CD4-positive, alpha-beta T cell treated with Interleukin-4 for 1 hour (primary cell): ENCODE results near the gene FRRS1.

Source experiments
- DNase-seq, 2 donors: peaks; one replicate each; pipeline ENCODE4 v3.0.0-alpha.2; 2020 to 2022

FRRS1 gene

GRCh38 chr1:99727575-99728185, 38.8 kb downstream of the FRRS1 start:
- DNase-seq: no peak

GRCh38 chr1:99726818-99727217, 39.6 kb downstream of the FRRS1 start:
- DNase-seq: no peak

GRCh38 chr1:99726407-99726806, 40.0 kb downstream of the FRRS1 start:
- no peak for DNase-seq

GRCh38 chr1:99725996-99726395, 40.4 kb downstream of the FRRS1 start:
- DNase-seq: no peak

DNA sequence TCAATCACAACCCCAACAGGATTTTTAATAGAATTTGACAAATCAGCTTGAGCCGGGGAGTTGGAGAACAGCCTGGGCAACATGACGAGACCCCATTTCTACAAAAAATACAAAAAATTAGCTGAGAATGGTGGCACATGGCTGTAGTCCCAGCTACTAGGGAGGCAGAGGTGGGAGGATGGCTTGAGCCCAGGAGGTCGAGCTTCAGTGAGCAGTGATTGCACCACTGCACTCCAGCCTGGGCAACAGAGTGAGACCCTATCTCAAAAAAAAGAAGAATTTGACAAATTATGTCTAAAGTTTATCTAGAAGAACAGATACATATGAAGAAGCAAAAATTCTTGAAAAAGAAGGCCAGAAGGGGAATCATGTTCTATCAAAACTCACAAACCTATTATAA, 43.2 kb downstream of the FRRS1 start:
- no peak for DNase-seq

DNA sequence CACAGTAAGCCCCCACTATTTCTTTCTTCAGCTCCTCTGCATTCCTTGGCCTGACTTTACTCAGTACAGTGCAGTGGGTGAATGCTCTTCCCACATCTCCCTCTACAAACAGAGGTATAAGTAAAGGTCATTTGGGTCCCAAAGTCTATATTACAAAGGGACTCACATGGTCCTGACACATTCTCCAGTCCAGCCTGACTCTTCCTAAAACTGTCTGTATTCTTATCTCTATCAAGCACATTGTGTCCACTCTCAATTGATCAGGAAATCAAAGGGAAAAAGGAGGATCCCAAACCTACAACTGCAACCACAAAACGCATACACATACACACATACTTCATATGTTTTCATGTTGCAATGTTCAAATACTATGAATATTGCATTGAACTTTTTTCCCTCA, 49.4 kb downstream of the FRRS1 start:
- no peak for DNase-seq

GRCh38 chr1:99713006-99713405, 53.4 kb downstream of the FRRS1 start:
- no peak for DNase-seq

DNA sequence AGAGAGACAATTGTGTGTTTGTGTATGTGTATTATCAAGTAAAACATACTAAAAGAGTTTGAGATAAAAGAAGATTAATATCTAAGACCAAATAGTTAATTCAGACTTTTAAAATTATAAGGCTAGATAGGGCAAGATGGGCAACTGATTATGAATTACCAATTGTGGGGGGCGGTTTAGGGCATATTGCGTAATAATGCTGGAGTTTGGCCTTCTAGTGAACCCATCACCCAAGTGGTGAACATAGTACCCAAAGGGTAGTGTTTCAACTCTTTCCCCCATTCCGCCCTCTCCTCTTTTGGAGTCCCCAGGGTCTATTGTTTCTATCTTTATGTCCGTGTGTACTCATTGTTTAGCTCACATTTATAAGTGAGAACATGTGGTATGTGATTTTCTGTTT, 55.4 kb downstream of the FRRS1 start:
- no peak for DNase-seq

- peak; percentile 38 to 56 for DNase-seq
These were observed 58.8 kb downstream of the FRRS1 start for GRCh38 chr1:99707535-99708142.

DNA sequence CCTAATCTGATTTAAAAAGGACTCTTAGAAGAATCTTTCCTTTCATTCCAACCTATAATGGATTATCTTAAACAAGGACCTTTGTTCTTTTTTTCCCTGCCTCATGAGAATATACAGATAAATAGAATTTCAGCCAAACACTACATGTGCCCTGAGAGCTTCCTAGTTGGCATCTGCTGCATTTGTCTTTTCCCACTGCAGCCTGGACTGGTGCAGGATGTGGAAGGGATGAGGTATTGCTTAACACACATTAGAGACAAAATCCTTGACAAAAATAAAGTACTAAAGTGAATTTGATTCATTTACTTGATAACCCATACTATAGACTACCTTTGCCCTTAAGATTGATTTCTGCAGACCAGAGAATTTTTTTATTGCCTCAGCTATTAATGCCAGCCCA, 61.0 kb downstream of the FRRS1 start:
- no peak for DNase-seq

GRCh38 chr1:99704356-99704816, 62.0 kb downstream of the FRRS1 start:
- no peak for DNase-seq

DNA sequence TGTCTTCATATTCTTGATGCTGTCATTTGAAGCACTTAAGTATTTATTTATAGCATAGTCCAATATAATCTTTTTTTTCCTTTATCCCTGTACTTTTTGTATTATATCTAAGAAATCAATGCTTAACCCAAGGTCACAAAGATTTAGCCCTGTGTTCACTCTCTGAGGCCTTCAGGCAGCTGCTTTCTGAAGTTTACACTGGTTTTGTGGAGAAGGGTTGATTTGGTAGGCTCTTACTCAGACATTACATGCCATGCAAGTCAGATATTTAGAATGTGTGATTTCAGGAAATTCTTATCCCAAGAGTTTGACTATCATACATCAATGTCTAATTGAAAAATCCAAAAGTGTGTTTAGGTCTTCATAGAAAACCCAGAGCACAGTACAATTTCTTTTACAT, 64.2 kb downstream of the FRRS1 start:
- DNase-seq: no peak

DNA sequence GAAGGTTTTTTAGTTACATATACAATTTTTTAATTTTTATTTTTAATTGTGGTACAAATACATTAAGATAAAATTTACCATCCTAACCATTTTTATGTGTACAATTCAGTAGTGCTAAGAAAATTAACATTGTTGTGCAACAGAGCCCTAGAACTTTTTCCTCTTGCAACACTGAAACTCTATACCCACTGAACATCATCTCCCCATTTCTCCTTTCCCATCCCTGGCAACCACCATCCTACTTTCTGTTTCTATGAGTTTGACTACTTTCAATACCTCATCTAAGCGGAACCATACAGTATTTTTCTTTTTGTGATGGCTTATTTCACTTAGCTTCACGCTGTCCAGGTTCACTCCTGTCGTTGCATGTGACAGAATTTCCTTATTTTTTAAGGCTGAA, 66.4 kb downstream of the FRRS1 start:
- DNase-seq: no peak

- DNase-seq: no peak
These were observed 68.9 kb downstream of the FRRS1 start for GRCh38 chr1:99697580-99697979.

GRCh38 chr1:99696616-99697015, 69.8 kb downstream of the FRRS1 start:
- DNase-seq: no peak

GRCh38 chr1:99691175-99691574, 75.3 kb downstream of the FRRS1 start:
- no peak for DNase-seq

- DNase-seq: peak; percentile 12 to 26
These were observed 80.8 kb downstream of the FRRS1 start for GRCh38 chr1:99685516-99686180.

DNA sequence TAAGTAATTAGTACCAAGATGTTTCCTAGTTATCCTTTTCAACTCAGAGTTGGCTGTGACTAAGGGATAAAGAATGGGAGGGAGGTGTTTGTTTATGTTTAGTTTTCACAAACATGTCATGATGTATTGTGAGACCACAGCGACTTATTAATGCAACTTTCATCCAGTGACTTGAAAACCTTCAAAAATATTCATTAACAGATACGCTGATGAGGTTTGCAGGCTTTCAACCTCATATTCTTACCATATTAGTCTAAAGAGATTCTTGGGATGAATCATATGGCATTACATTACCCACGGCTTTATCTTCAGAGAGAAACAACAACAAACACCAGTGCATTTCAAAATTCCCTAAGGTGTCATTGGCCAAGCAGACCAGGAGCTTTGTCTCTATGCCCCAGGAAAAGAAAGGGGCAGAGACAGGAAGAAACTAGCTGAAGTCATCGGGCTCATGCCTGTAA, 84.1 kb downstream of the FRRS1 start:
- DNase-seq: no peak

DNA sequence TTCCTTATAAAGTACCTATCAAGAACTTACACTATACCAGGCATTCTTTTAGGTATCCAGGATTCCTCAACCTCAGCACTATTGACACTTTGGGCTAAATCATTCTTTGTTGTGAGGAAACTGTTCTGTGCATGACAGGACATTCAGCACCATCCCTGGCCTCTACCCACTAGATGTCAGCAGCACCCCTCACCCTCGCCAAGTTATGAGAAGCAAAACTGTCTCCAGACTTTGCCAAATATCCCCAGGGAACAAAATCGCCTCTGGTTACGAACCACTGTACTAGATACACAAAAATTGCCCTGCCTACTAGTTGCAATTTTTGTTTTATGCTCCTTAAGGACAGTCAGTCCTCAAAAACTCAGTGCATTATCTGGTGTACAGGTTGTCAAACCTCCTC, 84.9 kb downstream of the FRRS1 start:
- no peak for DNase-seq

DNA sequence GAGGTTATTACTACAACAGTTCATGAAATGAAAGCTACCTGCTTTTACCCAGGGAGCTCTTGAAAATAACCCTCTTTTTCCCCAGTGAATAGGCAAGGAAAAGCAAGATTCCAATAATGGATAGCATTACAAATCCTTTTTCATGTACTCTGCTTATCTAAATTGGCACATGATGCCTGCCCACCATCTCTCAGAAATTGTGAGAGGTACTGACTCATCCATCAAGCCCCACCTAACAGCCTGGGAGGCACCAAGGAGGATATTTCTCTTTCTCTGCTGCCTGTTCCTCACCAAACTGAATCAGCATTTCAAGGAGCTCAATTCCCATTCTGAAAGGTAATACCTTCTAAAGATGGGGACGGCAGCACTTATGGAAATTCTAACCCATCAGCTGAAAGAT, 86.2 kb downstream of the FRRS1 start:
- DNase-seq: no peak

GRCh38 chr1:99677416-99677815, 89.0 kb downstream of the FRRS1 start:
- DNase-seq: no peak

DNA sequence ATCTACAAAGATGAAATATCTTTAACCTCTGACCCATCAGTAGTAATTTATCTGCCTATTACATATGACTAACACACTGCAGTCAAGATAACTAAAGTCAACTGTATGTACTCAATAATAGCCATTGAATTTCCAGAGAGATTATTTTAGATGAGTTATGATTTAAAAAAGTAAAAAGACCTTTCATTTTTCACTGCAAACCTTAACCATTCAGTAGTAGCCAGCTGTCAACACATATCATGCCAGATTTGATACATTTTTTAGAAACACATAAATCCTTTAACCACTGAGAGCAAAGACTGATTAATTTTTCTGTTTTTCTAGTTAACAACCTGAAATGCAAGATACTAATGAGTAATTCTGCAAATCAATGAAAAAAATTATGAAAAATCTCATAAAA, 89.6 kb downstream of the FRRS1 start:
- no peak for DNase-seq

- DNase-seq: no peak
These were observed 90.4 kb downstream of the FRRS1 start for GRCh38 chr1:99675994-99676393.

DNA sequence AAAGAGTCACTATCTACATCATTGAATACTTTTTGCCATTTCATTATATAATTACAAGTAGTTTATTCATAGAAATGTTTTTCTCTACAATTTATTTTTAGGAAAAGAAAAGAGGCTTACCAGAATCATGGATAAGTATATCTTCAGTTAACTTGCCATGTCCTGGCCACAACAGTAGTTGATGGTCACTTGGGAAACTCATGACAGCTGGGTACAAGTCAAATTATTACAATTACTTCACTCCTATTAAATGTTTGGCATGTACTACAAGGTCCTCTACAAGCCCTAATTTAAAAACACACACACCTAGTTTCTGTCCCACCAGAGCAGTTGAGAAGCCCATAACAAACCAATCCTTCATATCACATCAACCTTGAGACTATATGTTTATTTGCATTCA, 91.1 kb downstream of the FRRS1 start:
- DNase-seq: no peak
